GM21515 (cell line): ENCODE measurements around the gene ADGRD1.

Experiments
- ATAC-seq: cut with Tn5 transposase; IDR thresholded peaks from one replicate; pipeline ENCODE4 v1.9.1; 2021; ENCODE audit not compliant: unreplicated experiment

The ADGRD1 gene

DNA sequence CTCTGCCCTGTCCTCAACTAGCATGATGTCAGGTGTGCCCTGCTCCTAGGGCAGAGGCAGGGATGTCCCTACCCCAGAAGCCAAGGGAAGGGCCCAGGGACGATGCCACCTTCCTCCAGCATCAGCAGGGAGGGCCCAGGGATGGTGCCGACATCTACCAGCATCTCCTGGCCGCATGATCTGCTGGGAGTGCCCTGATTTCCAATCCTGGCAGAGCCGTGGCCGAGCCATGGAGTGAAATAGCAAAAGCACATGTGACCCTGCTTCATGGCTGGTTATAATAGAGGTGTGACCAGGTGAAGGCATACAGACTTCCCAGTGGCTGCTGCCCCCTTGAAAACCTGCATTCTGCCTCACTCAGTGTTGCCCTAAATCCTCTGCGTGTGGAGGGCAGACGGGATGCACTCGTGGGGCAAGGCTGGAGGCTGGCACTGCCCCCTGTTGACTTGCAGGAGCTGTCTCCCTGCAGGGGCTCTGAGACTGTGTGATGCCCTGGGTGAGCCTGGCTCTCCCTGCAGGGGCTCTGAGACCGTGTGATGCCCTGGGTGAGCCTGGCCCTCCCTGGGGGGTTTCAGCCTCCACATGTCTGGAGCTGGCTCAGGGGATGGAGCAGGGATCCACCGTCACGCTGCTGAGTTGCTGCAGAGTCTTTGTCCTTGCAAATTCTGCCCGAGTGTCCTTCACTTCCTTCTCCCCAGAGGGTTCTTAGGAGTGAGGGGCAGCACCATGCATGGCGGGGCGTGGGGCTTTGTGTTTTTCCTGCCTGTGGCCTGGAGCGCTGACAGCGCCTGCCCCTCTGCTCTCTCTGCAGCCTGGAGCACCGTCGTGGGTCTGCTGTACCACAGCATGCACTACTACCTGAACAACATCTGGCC, 51.7 kb downstream of the ADGRD1 start:
- no peak for ATAC-seq

DNA sequence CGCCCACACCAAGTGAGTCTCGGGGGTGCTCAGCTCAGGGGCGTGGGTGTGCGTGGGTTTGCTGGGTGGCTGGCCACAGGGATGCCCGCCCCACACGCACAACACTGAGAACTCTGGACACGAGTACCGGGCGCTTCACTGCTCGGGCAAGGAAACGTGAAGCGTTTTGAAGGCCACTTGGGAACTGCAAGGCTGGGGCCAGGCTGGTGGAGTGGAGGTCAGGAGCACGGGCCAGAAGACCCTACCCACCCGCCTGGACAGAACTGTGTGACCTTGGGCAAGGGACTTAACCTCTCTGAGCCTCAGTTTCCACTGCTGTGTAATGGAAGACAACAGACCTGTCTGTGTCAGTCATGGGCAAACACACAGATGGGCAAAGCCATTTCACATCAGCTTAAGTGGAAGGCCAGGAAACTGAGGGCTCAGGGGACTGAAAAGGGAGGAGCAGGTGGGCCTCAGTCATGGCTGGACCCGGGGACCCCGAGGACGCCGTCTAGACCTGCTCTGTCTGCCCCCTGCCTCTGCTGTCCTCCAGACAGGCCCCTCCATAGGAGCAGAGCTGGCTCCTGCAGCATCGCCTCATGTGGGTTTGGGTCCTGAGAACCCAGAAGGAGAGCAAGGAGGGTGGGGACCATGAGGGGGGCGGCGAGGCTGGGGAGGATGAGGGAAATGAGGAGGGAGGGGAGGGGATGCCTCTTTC, 52.5 kb downstream of the ADGRD1 start:
- ATAC-seq: no peak

DNA sequence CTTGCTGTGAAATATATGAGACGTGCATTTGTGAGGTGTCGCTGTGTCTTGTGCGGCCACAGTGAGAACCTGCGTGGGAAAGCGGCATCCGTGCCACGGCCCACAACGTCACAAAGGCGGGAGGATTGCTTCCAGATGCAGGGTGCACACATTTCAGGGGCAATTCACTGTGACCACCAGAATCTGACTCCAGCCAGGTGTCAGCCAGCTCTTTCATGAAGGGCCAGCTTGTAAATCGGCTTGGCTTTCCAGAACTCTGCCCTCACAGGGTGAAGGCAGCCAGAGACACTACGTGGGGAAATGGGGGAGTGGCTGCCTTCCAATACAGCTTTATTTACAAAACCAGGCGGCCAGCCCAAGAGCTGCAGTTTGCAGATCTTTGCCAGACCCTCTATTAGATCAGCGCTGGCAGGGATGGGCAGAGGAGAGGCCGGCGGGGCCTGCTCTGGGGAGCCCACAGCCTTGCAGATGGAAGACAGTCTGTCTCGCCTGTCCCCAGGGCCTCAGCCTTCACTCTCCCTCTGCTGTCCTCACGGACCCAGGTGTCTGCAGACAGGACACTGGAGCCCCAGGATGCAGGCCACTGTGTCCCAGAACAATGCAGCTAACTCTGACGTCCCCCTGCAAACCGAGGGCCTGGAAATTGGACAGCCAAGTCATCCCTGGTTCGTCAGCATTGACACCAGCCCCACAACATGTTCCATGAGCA, 53.5 kb downstream of the ADGRD1 start:
- no peak for ATAC-seq

DNA sequence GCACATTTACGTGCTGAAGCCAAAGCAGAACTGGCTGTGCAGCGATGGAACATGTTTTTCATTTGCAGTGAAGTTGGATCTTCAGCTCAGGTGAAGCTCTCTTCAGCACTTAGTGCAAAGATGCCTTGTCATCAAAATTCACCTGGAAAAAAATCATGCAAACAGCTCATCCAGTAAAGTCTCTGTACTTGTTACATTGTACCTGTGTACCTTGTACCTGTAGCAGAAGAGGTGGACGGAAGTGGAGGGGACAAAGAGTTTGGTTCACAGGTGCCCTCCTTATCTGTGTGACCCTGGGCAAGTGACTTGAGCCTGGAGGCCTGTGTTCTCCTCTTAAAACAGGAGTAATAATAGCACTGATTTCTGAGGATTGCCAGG, 54.0 kb downstream of the ADGRD1 start:
- ATAC-seq: no peak

DNA sequence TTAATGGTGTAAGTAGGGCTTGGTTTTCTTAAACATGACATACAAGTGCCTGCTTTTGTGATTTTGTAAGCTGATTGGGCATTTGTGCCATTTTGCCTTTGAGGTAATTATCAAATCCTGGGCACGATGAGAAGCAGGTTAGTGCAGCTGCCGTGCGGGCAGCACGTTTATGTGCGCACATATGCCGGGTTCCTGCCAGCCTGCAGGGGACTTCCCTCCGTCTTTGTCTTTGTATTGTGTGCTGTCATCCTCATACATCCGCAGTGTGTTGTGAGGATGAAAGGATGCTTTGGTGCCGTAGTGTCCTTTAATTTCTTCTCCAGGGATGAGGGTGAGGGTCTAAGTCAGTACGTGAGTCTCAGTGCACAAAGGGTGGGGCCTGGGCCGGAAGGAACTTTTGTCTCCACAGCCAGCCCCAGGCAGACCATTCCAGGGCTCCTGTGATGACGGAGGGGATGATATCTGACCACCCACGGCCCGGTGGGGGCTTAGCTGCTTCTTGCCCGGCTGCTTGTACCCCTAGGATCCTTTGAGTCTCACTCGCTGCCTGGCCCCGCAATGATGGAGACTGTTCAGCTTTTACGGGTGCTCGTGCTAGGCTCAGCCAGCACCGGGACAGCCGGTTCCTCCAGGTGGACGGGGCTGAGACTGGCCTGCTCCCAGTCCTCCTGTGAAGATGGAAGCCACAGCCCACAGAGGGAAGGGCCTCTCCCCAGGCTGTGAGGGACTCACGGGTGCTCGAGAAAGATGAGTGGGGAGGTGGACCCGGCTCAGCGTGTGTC, 54.6 kb downstream of the ADGRD1 start:
- ATAC-seq: no peak

DNA sequence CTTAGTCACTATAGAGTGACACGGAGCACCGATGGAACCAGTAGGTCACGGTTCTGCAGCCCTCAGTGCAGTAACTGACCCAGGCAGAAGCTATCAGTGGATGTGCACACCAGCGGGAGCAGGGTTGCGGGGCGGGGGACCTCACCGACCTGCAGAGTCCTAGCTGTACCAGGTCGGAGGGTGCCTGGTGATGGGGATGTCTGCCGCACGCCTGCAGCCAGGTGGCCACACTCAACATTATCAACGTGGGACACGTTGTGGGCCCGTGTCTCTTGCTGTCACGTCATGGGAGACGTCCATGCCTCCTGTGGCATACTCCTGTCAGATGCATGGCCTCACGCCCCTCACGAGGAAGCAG, 55.2 kb downstream of the ADGRD1 start:
- ATAC-seq: no peak

DNA sequence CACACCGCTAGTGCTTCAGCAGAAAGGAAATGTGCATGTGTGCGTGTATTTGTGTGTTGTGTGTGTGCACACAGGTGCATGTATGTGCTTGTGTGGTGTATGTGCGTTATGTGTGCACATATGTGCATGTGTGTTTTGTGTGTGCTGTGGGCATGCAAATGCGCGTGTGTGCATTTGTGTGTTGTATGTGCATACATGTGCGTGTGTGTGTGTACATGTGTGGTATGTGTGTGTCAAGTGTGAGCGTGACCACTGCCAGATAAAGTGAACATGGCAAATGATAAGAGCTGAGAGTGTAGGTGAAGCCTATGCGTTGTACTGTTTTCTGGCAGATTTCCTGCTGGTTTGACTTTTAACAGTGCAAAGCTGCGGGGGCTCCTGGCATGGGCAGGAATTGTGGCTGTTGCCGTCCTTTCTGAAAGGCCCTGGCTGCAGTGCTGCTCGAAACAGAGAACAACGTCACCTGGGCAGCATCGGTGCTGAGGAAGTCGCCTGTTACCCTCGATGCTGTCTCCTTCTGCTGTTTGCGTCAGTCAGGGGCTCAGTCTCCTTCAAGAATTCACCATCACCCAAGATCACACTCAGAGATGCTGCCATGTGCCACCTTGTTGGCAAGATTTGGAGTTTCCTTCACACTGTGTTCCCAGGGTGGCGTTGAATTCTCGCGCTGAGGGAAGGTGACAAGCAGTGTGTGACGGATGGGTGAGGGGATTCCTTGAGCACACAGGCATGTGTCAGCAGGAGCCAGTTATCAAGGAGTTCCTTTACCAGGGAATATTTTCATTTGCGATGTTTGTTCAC, 56.1 kb downstream of the ADGRD1 start:
- ATAC-seq: no peak

DNA sequence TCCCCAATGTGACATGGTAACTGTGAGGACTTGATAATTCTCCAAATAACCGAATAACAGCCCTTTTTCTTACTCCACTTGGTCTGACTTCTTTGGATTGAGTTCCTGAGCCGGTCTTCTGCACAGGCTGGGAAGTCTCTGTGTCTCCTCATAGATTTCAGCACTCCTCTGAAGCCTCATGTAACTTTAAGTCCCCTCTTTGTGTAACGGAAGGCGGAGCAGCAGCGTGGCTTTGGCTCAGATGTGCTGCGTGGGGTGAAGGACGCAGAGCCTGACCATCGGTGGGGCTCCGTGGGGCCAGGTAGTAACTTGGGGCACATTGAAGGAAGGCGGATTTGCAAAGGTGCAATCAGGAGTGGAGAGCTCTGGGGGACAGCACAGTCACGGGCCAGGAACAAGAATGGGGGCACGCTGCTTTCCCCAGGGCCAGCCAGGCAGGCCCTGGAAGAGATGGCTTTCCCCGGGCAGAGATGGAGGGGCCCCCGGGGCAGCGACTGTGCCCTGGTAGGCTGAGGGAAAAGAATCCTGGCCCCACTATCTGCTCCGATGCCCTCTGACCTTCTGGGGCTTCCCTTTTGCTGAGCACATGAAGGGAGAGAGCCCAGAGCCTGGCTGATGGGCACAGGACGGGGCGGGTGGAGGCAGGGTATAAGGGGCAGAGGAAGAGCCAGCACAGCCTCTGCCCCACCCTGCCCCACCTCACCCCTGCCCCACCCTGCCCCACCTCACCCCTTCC, 56.9 kb downstream of the ADGRD1 start:
- no peak for ATAC-seq

DNA sequence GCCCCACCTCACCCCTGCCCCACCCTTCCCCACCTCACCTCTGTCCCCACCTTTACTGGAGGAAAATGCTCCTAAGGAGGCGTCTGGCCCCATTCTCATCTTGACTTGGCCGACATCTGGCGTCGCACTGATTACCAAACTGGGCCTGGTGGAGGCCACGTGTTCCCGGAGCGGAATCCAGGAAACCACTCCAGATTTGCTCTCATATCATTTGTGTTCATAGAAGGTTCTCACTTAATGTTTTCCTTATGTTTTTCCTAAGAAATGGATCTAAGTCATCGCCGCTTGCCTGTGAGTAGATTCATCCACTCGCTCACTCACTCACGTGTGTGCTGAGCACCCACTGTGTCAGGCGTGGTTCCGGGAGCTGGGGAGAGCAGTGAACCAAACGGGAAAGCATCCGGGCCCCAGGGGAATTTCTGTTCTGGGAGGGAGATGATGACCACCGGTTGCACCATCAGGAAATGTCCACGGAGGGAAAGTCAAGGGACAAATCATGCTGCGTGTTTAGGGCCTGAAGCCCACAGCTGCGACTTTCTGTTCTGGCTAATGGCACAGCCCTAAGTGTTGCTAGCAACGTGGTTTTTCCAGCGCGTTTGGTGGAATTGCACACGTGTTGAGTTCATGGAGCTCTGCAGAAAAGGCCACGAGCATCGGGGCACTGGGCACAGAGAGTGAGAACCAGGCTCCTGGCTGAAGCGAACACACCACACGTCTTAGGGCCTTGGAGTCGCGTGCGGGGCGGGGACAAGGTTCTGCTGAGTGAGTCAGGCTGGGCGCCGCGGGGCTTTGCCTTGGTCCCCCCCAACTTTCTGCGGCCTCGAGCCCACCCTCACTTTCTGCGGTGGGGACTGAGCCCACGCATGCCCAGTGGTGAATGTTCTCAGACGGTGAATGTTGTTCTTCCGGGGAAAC, 57.7 kb downstream of the ADGRD1 start:
- ATAC-seq: no peak

DNA sequence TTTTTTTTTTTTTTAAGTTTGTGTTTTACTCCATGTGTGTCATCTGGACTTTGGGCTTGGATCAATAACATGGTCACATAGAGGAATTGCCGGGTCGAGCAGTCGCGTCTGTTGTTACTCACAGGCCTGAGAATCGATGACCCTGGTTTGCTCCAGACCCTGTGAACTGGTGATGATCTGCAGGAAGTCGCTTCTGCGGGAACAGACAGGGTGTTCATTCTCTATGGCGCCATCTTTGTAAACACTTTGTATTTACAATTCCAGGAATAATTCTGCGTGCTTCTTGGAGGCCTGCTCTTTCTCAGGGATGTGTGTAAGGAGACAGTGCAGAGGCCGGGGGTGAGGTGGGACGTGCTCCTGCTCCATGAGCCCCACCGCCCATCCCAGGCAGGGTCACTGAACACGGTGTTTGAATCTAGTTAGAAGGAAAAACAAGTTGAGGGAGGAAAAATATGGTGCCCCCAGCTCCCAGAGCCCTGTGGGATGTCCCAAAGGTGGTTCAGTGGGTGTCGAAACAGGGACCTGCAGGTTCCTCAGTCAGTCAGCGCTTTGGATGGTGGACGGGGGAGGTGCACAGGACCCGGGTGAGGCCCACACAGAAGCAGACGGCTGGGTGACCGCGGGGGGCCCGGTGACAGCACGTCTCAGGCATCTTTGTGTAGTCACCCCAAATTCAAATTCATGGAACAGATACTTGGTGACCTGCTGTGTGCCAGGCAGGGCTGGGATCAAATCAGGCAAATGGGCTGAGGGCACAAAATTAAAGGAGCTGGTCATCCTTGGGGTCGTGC, 58.8 kb downstream of the ADGRD1 start:
- ATAC-seq: no peak

DNA sequence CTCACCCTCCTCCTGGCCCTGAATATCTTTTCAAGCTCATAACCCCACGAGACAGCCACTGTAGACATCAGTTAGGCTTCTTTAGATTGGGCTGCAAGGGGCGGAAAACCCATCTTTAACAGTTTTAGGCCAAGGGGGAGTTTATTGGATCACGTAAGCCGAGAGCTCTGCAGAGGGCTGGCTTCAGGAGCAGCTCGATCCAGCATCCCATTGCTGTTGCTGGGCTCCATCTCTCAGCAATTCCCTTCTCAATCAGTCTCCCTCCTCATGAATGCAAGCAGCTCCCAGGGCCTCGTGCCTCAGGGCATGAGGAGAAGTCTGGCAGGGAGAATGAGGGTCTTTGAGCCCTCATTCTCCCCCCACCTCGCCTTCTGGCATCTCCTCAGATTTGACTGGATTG, 59.4 kb downstream of the ADGRD1 start:
- no peak for ATAC-seq

DNA sequence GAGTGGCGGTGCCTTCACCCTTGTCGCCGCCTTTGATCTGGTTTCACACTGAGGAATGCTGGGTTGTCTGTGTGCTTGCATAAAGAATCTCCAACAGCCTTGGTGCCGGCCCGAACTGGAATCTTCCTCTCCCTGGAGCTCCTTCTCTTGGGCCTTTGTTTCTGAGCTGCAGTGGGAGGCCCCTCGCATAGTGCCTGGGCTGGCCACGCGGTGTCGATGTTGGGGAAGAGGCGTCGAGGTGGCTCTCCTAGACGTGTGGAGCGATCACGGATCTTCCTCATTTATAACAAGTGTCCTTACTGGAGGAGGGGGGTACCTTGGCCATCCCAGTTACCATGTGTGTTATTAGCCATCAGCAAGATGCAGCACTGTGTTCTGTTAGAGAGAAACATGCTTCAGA, 60.6 kb downstream of the ADGRD1 start:
- no peak for ATAC-seq

DNA sequence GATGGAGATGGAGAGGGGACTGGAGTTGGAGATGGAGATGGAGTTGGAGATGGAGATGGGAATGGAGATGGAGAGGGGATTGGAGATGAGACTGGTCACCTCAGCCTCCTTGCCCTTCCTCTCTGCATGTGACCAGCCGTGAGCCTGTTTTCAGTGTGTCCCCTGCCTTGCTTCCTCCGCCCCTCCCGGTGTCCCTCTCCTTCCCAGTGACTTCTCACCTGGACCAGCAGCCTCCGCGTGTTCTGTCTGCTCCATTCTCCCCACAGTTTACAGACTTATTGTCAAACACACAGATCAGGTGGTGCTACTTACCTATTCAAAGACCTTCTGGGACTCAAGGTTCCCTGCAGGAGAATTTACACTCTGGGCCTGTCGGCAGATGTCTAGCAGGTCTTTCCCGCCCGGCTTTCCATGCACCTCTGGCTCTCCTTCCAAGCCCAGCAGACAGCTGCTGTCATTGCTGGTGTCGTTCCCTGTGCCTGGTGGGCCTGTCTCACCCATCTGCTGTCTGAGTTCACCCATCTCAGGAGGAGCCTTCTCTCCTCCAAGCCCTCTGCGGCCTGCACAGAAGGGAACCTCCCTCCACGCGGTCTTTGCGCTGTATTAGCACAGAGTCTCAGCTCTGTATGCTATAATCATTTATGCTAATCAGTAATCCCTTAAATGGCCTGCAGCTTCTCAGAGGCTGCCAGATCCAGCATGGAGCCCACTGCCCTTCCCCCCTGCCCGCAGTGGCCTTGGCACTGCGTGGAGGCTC, 62.1 kb downstream of the ADGRD1 start:
- ATAC-seq: no peak

DNA sequence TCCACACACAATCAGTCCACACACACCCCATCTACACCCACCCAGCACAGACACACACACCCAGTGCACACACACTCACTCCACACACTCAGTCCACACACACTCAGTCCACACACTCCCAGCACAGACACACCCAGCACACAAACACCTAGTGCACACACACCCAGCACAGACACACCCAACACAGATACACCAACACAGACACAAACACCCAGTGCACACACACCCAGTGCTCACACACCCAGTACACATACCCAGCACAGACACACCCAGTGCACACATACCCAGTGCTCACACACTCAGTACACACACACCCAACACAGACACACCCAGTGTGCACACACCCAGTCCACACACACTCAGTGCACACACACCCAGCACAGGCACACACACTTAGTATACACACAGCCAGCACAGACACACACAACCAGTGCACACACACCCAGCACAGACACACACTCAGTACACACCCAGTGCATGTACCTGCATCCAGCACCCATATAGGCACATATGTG, 63.8 kb downstream of the ADGRD1 start:
- ATAC-seq: no peak

DNA sequence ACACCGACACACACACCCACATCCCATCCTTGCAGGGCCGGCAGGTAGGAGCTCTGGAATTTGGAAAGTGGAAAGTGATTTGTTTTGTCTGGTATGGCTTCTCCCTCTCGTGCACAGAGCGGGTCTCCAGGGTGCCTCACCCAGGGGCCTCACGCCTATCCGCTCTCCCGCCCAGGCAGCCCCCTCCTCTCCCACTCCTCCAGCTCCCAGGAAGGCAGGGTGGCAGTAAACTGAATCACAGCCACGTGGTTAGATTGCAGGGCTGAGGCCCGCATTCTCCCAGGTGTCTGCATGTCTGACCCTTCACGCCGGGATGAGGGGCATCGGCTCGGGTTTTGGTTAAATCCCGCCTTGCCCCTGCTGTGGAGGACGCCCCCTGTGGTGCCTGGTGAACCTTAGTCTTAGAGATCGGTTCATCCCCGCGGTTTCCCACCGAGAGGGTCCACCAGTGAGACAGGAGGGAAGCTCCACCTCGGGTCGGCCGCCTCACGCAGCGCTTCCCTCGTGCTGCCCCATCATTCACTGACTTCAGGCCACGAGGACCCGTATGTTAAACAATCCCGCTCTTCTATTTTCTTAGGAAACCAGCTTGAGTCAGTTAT, 64.4 kb downstream of the ADGRD1 start:
- ATAC-seq: no peak

DNA sequence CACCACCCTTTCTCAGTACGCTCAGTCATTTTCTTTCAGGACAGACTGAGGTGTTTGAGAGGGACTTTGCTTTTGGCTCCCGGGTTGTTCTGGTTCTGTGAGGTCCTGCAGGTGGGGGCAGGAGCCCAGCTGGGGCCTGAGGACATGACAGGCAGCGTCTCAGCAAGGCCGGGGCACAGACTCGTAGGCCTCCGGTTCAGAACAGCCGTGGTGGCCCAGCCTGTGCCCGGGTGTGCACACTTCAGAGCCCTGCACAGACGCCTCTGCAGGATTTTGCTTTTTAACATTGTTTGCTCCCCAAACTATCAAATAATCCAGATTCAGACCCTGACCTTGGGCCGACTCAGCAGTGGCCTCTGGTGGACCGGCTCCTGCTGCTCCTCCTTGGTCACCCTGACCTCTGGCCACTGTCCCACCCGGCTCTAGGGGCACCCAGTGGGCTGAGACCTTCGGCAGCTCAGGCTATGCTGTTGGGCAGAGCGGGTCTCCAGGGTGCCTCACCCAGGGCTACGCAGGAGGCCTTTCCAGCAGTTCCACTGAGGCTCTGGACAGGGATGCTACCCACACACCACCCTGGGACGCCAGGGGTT, 65.2 kb downstream of the ADGRD1 start:
- no peak for ATAC-seq
